ENCODE data around the gene FAM120B.

The FAM120B gene

DNA sequence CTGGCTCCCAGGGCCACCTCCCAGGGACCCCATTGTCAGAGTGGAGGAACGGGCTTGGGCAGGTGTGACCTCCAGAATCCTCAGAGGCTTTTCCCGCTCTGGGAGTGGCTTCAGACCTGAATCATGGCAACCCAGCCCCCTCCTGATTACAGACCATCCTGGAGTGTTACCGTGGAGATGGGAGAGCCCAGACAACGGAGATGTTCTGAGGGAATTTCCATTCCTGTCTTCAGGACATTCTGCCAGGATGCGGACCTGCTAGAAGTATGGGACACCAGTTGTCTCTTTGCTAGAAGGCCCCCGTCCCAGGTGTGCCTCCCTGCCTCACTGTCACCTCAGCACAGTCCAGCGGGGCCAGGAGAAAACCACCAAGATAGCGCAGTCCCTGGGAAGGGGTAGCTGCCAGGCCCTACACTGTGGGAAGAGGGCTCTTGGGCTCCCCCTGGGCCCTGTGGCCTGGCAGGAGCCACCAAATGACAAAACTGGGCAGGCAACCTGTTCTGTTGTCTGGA is 136.6 kb downstream of the FAM120B start:
- Histone ChIP-seq H3K9me3 (no peaks in the 10 kb centered on the region), H3K27me3 (no peaks in the 10 kb centered on the region)
- no peak for TF ChIP-seq Cebpa-rat (IDR thresholded peaks at IDR 0.05)

DNA sequence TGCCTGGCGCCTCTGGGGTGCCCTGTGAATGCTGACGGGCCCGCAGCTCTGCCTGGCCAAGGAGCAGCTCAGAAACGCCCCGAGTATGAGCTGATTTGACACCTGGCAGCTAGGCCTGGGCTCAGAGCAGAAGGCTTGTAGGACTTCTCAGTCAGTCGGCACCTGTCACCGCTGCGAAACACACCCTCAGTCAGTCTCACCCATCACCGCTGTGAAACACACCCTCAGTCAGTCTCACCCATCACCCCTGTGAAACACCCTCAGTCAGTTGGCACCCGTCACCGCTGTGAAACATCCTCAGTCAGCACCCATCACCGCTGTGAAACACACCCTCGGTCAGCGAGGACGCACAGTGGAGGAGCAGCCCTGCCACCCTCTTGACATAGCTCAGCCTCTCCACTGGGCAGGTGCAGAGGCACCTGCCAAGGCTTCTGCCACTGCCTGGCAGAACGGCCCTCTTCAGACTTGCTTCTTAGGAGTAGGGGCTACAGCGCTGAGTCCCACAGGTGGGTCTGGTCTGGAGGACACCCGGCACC is 137.6 kb downstream of the FAM120B start:
- Histone ChIP-seq H3K27me3 (no peaks in the 10 kb centered on the region), H3K9me3 (no peaks in the 10 kb centered on the region), H3K9ac (no peak overlapping the region), H3K27ac (no peak overlapping the region), H3K36me3 (no peaks in the 10 kb centered on the region), H3K4me2 (no peak overlapping the region), H3K4me1 (peaks cover 2% of the 10 kb centered on the region), H3K4me3 (no peak overlapping the region), H4K20me1 (no peaks in the 10 kb centered on the region)
- no peak for TF ChIP-seq Cebpa-rat (IDR thresholded peaks at IDR 0.05)

More for the DNA sequence above, 136.6 kb downstream of the FAM120B start:
- H3K27ac ChIP-seq, result no peak overlapping the region
- H4K20me1 ChIP-seq, result no peaks in the 10 kb centered on the region
- peaks cover 7% of the 10 kb centered on the region for H3K4me1 ChIP-seq
- H3K36me3 ChIP-seq, result no peaks in the 10 kb centered on the region
- H3K4me3 ChIP-seq, result no peak overlapping the region
- no peak overlapping the region for H3K4me2 ChIP-seq
- H3K9ac ChIP-seq, result no peak overlapping the region

DNA sequence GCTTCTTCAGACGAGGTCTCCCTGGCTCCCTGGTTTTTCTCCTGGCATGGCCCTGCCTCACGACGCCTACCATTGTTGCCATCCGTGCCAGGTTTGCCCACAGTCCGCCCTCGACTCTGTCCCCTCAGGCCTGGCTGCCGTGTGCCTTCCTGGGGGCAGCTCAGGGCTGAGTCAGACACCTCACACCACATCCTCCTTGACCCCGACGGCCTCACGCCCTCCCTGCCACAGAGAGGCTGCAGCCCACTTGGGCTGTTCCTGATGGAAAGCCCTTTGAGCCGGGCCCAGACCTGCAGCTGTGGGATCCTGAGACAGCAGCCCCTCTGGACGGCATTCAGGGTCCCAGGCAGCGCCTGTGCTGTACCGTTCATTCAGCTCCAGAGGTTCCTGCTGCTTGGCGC is 138.3 kb downstream of the FAM120B start:
- no peak overlapping the region for H3K4me2 ChIP-seq
- H3K4me1 ChIP-seq, result 0 out of 2 replicates have a peak, but pooled peaks cover under 1% of the 10 kb centered on the region
- no peak overlapping the region for H3K9ac ChIP-seq
- no peak overlapping the region for H3K27ac ChIP-seq
- no peaks in the 10 kb centered on the region for H3K9me3 ChIP-seq
- no peaks in the 10 kb centered on the region for H3K36me3 ChIP-seq
- no peak for TF ChIP-seq Cebpa-rat (IDR thresholded peaks at IDR 0.05)
- no peaks in the 10 kb centered on the region for H4K20me1 ChIP-seq
- no peaks in the 10 kb centered on the region for H3K27me3 ChIP-seq
- H3K4me3 ChIP-seq, result no peak overlapping the region

DNA sequence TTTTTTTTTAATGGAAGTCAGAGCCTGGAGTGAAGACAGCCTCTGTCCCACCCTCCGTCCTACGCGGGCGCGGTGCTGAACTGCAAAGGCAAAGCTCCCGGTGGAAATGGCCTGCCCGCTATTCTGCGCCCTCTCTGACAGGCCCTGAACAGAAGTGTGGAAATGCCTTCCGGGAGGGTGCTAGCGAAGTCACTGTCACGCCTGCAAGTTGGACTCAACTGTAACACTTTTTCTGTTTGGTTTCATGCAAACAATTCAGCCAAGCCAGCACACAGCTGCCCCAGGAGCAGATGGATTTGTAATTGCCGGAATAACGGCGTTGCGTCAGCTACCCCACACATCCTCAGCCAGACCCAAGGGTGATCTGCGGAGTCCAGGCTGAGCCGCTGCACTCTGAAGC is 138.9 kb downstream of the FAM120B start:
- H3K4me2 ChIP-seq, result no peak overlapping the region
- no peak for TF ChIP-seq Cebpa-rat (IDR thresholded peaks at IDR 0.05)
- H3K27me3 ChIP-seq, result no peaks in the 10 kb centered on the region

DNA sequence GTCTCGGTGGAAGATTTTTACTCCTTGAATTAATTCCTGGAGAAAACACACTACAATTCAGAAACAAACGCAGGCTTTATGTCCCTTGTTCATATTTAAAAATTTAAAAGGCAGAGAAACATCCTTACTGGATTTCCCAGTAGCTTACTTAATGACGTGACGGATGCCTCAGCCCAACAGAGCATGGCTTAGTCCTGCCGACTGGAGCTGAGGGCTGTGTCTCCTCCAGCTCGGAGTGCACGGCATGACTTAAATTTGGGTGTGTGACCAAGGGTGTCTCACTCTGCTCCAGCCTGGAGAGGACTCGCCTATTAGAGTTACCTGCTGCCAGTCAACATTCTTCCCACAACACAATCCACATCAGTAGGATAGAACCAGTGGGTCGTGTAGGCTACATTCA is 139.4 kb downstream of the FAM120B start:
- Histone ChIP-seq H3K4me2 (no peak overlapping the region), H3K36me3 (no peaks in the 10 kb centered on the region), H3K9me3 (no peaks in the 10 kb centered on the region), H3K4me1 (0 out of 2 replicates have a peak, but pooled peaks cover 7% of the 10 kb centered on the region), H3K27ac (no peak overlapping the region), H4K20me1 (no peaks in the 10 kb centered on the region), H3K9ac (no peak overlapping the region), H3K27me3 (no peaks in the 10 kb centered on the region), H3K4me3 (no peak overlapping the region)
- no peak for TF ChIP-seq Cebpa-rat (IDR thresholded peaks at IDR 0.05)

More for the DNA sequence above, 138.9 kb downstream of the FAM120B start:
- 0 out of 2 replicates have a peak, but pooled peaks cover 7% of the 10 kb centered on the region for H3K4me1 ChIP-seq
- no peaks in the 10 kb centered on the region for H3K36me3 ChIP-seq
- no peaks in the 10 kb centered on the region for H3K9me3 ChIP-seq
- H3K27ac ChIP-seq, result no peak overlapping the region
- no peak overlapping the region for H3K4me3 ChIP-seq
- no peak overlapping the region for H3K9ac ChIP-seq
- H4K20me1 ChIP-seq, result no peaks in the 10 kb centered on the region

DNA sequence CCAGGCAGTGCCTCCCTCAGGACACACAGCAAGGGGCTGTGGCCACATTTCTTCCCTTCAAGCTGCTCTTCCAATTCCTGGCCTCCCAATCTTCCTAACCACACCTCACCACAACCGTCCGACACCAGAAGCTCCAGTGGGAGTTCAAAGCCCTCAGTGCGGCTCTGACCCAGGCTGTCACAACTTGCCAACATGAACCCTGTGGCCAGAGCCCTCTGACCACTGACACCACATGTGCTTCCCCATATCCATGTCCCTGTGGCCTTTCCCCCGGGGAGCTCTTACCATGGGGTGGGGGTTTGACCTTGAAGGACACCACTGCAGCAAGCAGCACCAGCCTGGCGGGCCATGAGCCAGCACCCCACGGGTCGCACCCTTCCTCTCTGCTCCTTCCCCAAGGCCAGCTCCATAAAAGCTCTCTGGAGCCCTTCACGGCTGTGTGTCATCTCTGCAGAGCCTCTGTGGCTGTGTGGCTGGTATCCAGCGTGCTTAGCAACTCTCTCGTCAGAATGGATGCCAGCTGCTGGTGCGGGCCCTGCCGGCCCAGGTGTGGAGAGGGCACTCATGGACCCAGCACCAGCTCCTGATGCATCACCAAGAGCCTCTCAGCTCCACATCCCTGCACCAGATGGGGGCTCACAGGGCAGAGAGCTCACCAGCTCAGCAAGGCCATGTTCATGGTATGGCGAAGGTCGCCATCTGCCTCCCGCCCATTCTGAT is 140.4 kb downstream of the FAM120B start:
- TF ChIP-seq Cebpa-rat (IDR thresholded peaks at IDR 0.05), result no peak
- Histone ChIP-seq H3K9ac (no peak overlapping the region), H3K4me2 (no peak overlapping the region), H3K4me3 (no peak overlapping the region), H3K27ac (no peak overlapping the region), H3K4me1 (0 out of 2 replicates have a peak, but pooled peaks cover 7% of the 10 kb centered on the region), H3K36me3 (no peaks in the 10 kb centered on the region), H4K20me1 (no peaks in the 10 kb centered on the region), H3K27me3 (no peaks in the 10 kb centered on the region), H3K9me3 (no peaks in the 10 kb centered on the region)

DNA sequence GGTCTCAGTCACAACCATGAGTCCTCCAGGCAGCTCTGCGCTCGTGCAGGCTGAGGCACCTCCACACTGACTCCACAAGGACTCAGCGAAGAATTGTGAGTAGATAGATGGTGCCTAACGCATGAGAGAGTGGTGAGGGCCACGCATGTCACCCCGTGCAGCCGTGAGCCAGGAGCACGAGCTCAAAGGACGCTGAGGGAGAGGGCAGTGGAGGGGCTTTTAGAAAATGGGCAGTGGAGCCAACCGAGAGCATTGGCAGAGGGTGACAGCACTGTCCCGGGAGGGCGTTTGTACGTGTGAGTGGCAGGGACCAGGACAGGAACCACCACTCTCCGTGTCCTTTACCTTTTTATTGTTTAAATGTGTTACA is 141.0 kb downstream of the FAM120B start:
- no peak overlapping the region for H3K4me3 ChIP-seq
- TF ChIP-seq Cebpa-rat (IDR thresholded peaks at IDR 0.05), result no peak
- no peak overlapping the region for H3K9ac ChIP-seq
- 0 out of 2 replicates have a peak, but pooled peaks cover 7% of the 10 kb centered on the region for H3K4me1 ChIP-seq
- H3K27me3 ChIP-seq, result no peaks in the 10 kb centered on the region
- no peak overlapping the region for H3K4me2 ChIP-seq
- H4K20me1 ChIP-seq, result no peaks in the 10 kb centered on the region
- no peak overlapping the region for H3K27ac ChIP-seq
- no peaks in the 10 kb centered on the region for H3K36me3 ChIP-seq
- no peaks in the 10 kb centered on the region for H3K9me3 ChIP-seq

DNA sequence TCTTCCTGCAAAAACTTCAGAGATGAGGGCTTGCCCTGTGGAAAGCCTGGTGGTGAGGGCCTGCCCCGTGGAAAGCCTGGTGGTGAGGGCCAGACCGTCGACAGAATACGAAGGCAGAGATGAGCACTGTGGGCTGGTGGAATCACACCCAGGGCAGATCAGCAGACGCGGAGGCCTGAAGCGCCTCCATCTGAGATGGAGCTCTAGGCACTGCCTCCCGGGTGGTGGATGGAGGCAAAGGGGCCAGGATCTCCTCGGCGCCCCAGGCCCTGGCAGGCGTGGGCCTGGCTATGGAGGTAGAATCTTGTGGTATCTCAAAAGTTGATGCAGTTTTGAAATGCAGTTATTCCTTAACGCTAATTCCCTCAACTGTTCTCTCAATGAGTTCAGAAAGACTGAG is 141.8 kb downstream of the FAM120B start:
- no peaks in the 10 kb centered on the region for H3K36me3 ChIP-seq
- 0 out of 2 replicates have a peak, but pooled peaks cover 7% of the 10 kb centered on the region for H3K4me1 ChIP-seq
- H3K9ac ChIP-seq, result no peak overlapping the region
- H3K27me3 ChIP-seq, result no peaks in the 10 kb centered on the region
- no peaks in the 10 kb centered on the region for H3K9me3 ChIP-seq
- H3K27ac ChIP-seq, result no peak overlapping the region
- H3K4me3 ChIP-seq, result no peak overlapping the region
- H4K20me1 ChIP-seq, result no peaks in the 10 kb centered on the region
- H3K4me2 ChIP-seq, result no peak overlapping the region
- TF ChIP-seq Cebpa-rat (IDR thresholded peaks at IDR 0.05), result no peak

DNA sequence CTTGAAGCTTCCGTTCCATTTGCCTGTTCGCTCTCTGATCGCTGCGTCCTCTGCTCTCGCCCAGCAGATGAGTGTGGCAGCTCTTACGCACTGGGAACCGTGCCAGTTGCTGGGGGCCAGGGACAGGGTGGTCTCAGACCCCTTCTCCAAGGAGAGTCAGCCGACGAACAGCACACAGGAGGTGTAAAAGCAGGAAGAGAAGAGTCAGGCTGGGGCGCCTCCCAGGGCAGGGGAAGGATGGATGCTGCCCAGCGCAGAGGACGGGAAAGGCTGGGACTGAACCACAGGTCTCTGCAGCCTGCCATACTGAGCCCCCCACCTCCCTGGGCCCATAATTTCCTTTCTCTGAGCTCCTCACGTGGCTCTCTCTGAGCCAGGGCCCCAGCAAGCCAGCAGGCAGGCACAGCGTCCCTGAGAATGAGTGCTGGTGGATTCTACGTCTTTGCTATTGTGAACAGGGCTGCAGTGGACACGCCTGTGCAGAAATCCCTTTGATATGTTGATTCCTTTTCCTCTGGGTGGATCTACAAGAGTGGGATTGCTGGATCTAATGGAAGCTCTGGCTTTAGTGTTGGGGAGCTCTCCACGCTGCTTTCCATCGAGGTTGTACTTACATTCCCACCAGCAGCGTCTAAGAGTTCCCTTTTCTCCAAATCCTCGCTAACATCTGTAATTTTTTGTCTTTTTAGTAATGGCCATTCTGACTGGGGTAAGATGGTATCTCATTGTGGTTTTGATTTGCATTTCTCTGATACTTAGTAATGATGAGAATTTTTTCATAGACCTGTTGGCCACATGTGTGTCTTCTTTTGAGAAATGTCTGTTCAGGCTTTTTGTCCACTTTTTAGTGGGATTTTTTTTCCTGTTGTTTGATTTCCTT is 142.4 kb downstream of the FAM120B start:
- 0 out of 2 replicates have a peak, but pooled peaks cover 7% of the 10 kb centered on the region for H3K4me1 ChIP-seq
- H3K27me3 ChIP-seq, result no peaks in the 10 kb centered on the region
- TF ChIP-seq Cebpa-rat (IDR thresholded peaks at IDR 0.05), result no peak
- no peak overlapping the region for H3K9ac ChIP-seq
- H3K4me2 ChIP-seq, result no peak overlapping the region
- H4K20me1 ChIP-seq, result no peaks in the 10 kb centered on the region
- no peak overlapping the region for H3K27ac ChIP-seq
- no peaks in the 10 kb centered on the region for H3K36me3 ChIP-seq
- no peaks in the 10 kb centered on the region for H3K9me3 ChIP-seq
- H3K4me3 ChIP-seq, result no peak overlapping the region
